Gastrocnemius medialis (tissue), 4 donors: ENCODE measurements around the gene PRKACG.

Experiments used
- CTCF ChIP-seq, 5 experiments: fragments of 450-650 bp in 3 of 5; fragments of 200-600 bp in 2 of 5; sonication (generic) in 2 of 5; IDR thresholded peaks in 4 of 5; conservative IDR thresholded peaks in 1 of 5; 1 replicate in 4 of 5; 2 replicates in 1 of 5; pipeline ENCODE4 v1.5.1; 2016 to 2019; ENCODE audit warnings: antibody characterized with exemption in 5 of 5, mild to moderate bottlenecking in 3 of 5, moderate library complexity in 3 of 5
- POLR2A ChIP-seq, 2 donors: fragments of 450-650 bp; IDR thresholded peaks; one replicate each; pipeline ENCODE4 v1.6.1; 2017; ENCODE audit warnings: antibody characterized with exemption in 2 of 2, mild to moderate bottlenecking in 2 of 2, moderate library complexity in 2 of 2

GRCh38 chr9:69047371-69047770 lies 33.5 kb upstream of the PRKACG start:
- TF ChIP-seq CTCF (IDR thresholded peaks at IDR 0.05 in 4 of 5, conservative IDR thresholded peaks at IDR 0.05 in 1 of 5) = no peak
- no peak for TF ChIP-seq POLR2A (IDR thresholded peaks at IDR 0.05)
